Fibroblast of upper back skin (primary cell): ENCODE measurements around the gene C2CD4C.
"Not testable (repeated sequence)": the region's sequence is repeated elsewhere in the genome, so short reads cannot be mapped to it uniquely, and the experiment has no call there.

Source experiments
- DNase-seq: peaks from one replicate; pipeline ENCODE4 v3.0.0-alpha.2; 2013

The C2CD4C gene

DNA sequence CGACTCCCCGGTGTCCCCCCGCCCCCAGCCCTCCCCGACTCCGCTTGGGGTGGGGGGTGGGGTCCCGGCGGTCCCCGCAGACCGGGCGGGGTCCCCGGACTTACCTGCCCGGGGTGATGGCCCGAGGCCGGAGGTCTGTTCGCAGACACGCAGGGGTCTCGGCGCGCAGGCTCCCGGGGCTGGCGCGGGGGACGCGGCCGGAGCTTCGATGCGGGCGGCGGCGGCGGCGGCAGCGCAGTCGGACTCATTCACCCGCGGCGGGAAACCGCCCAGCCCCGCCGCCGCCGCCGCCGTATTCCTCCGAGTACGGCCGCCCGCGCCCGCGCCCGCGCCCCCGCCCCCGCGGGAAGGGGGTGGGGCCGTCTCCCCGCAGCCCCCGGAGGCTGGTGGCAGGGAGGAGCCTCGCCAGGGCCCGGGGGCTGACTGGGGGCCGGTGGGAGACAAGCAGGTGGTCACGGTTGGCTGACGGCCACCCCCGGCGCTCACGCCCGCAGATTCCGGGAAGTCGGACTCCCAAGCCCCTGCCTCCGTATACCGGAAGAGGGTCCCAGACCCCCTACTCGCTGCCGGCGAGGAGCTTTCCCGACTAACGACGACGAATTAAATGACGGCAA, at the start of gene C2CD4C:
Gene C2CD4C, minus strand, starts transcription at position 246 of the 614 bp plus-strand sequence. CDS start 786 bp downstream, outside the sequence.
- peak; percentile 14 for DNase-seq

- no peak for DNase-seq
Measured at GRCh38 chr19:458091-459042, 49.4 kb upstream of the C2CD4C start.

- DNase-seq, result no peak
Measured at GRCh38 chr19:457636-458035, 48.7 kb upstream of the C2CD4C start.

DNA sequence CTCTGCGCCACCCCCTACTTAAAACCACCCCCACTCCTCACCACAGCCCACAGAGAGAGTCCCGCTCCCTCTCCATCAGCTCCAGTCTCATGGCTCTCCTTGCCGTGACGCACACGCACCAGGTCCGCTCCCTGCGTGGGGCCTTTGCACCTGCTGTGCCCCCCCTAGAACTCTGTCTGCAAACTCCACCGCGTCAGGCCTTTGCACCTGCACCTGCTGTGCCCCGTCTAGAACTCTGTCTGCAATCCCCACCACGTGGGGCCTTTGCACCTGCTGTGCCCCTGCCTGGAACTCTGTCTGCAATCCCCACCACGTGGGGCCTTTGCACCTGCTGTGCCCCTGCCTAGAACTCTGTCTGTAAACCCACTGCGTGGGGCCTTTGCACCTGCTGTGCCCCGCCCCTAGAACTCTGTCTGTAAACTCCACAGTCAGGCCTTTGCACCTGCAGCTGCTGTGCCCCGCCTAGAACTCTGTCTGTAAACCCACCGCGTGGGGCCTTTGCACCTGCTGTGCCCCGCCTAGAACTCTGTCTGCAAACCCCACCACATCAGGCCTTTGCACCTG, 47.7 kb upstream of the C2CD4C start:
- DNase-seq, result no peak

- DNase-seq, result no peak
Measured at GRCh38 chr19:455851-456546, 47.1 kb upstream of the C2CD4C start.

DNA sequence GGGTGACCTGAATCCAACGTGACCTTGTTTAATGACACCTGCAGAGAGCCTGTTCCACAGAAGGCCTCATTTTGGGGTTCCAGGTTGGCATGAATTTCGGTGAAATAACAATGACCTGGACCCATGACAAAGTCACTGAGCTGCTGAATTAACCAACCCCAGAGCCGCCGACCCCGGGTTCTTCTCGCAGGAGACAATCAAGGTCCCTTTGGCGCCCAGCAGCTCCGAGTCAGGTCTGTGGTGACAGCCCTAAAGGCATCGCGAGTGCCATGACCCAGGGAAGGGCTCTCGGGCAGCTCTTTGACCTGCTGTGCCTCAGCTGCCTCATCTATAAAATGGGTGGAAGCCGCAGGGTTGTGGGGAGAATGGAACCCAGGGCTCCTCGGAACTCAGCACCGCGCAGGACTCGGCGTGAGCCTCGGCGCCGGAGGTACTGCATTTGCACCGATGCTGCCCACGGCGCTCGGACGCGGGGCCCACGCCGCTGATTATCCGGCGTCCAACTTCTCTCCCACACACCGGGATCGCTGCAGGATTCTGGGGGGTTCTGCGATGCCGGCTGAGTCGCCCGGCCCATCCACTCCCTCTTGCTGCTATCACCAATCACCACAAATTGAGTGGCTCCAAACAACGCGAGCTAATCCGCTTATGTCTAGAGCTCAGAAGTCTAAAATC, 46.2 kb upstream of the C2CD4C start:
- DNase-seq, result no peak

DNA sequence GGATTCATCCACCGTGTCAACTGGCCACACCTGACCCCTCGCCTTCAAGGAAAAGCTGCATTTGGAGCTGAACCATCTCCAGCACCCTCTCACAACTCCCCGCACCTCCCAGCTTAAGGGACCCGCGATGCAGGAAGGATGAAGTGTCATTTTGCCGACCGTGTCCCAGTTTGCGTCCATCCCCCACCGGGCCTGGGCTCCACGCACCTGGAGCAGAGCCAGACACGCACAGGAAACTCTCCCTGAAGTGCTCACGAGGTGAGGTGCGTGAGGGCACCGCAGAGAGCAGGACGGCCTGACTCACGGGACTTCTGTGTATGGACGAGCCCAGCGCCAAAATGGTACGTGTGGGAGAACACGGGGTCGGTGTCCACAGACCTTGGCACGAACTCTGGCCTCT, 44.7 kb upstream of the C2CD4C start:
- no peak for DNase-seq

DNA sequence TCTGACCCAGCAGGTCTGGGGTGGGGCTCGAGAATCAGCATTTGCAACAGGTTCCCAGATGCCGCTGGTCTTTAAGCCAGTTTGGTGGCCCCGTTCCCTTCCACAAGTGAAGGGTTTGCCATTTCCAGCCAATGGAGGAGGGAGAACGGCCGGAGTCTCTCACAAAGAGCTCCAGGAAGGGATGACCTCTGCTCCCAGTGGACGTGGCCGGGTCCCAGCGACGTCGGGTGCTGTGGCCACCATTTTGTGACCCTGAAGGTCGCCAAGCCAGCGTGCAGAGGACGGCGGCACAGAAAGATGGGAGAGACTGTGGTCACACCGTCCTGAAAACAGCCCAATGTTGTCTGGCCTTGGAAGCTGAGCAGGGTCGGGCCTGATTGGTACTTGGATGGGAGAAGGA, 43.9 kb upstream of the C2CD4C start:
- no peak for DNase-seq

DNA sequence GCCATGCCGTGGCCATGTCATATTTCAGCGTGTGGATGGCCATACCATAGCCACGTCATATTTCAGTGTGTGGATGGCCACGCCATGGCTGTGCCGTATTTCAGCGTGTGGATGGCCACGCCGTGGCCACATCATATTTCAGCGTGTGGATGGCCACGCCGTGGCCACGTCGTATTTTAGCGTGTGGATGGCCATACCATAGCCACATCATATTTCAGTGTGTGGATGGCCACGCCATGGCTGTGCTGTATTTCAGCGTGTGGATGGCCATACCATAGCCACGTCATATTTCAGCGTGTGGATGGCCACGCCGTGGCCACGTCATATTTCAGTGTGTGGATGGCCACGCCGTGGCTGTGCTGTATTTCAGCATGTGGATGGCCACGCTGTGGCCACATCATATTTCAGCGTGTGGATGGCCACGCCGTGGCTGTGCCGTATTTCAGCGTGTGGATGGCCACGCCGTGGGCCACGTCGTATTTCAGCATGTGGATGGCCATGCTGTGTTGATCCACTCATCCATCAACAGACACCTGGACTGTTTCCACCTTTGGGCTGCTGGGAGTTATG, 42.0 kb upstream of the C2CD4C start:
- not testable (repeated sequence) for DNase-seq

GRCh38 chr19:449916-450315, 41.0 kb upstream of the C2CD4C start:
- DNase-seq, result no peak

GRCh38 chr19:447816-448560, 39.0 kb upstream of the C2CD4C start:
- DNase-seq, result no peak

DNA sequence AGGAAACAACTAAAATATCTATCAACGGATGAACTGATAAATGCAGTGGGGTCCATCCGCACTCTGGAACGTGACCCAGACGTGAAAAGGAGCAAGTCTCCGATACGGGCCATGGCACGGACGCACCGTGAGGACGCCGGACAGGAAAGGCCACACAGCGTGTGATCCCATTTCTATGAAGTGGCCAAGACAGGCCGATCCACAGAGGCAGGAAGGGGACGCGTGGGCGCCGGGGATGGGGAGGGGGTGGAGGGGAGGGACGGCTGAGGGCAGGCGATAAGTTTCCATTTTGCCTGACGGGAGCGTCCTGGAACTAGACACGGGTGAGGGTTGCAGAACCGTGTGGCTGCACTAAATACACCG, 38.1 kb upstream of the C2CD4C start:
- DNase-seq, result no peak

GRCh38 chr19:444677-445210, 35.8 kb upstream of the C2CD4C start:
- DNase-seq, result no peak

GRCh38 chr19:443005-443404, 34.1 kb upstream of the C2CD4C start:
- DNase-seq, result no peak

DNA sequence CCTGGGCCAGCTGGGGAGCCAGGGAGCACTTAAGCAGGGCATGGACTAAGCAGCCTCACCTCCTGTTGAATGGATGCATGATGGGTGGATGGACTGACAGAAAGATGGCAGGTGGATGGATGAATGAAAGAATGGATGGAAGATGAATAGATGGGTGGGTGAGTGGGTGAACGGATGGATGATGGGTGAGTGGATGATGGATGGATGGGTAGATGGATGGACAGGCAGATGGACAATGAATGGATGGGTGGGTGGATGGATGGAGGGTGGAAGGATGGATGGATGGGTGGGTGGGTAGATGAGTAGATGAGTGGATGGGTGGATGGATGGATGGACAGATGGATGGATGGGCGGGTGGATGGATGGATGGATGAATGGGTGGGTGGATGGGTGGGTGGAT, 33.1 kb upstream of the C2CD4C start:
- DNase-seq, result no peak

DNA sequence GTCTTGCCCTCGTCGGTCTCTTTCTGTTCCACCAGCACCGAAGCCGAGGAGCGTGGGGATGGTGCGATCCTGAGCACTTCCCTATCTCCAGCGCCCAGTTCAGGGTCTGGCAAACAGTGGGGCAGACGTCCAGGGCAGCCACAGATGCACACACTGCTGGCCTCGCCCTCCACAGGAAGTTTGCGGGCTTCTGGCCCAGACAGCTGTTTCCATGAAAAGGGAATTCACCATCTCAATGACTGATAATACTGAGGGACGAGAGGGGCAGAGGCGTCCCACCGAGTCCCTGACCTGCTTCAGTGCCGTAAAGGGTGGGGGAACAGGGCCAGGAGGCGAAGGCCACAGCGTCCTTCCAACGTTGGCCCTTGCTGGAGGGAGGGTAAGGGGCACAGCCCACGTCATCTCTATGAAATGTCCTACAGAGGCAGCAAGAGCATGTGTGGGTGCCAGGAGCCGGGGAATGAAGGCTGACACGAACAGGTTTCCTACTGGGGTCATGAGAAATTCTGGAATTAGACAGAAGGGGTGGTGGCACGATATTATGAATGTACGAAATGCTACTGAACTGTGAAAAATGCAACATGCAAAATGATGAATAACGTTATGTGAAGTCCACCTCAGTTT, 32.4 kb upstream of the C2CD4C start:
- no peak for DNase-seq

DNA sequence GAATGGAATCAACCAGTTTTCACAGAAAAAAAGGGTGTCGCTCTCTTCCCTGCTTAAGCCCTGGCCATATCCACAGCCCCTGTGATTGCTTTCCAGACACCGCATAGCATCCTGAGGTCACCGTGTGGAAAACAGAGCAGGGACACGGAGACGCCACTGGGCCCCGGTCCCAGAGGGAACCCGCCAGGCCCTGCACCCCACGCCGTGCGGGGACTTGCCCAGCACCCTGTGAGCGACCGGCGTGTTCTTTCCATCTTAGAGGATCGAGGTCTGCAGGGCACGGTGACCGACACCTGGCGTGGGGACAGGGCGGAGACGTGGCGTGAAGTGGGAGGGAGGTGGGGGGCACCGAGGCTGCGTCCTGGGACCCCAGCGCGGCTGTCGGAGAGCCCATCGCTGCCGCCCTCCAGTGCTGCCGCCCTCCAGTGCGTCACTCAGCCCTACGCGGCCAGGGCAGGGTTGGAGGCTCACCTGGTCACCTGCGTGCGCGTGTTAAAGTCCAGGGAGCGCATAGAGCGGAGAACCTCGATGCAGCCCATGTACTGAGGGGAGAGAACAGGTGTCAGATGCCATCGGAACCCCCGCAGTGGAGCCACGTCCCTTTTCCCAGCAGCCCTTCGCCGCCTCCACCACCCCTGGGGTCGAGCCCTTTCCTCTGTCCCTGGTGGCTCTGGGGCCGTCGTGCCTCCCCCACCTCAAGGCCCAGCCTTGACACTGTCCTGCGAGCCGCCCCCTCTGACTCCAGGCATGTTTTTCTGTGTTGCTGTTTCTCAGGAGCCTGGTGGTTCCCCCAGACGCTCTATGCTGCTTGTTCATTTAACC, 31.7 kb upstream of the C2CD4C start:
- no peak for DNase-seq

- DNase-seq, result no peak
Measured at GRCh38 chr19:439167-439900, 30.4 kb upstream of the C2CD4C start.

DNA sequence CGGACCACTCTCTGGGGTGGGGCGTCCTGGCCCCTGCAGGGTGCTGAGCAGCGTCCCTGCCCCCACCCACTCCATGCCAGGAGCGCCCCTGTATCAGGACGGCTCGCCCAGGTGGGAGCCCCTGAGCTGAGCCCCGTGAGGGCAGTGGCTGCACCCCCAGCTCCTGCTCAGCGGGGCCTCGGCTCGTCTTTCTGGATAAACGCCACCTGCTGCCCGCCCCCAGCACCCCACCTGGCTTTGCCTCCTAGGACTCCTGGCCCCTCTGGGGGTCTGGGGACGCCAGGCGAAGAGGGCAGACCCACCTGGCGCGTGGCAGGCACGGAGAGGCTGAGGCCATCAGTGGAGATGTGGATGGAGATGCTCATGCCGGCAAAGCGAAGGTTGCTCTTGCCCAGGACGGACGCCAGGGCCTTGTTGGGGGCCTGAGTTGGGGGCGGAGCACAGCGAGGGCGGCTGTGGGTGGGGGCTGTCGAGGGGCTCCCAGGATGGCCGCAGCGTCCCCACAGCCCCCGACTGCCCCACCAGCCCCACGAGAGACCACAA, 29.5 kb upstream of the C2CD4C start:
- DNase-seq, result no peak
